IPS-15b (cell line): Measurements from ENCODE around the gene TIPARP.

Experiments
- H3K27me3 ChIP-seq: one replicate; pipeline ENCODE4 v1.6.1; 2013; ENCODE audit warnings: low read length; ENCODE audit not compliant: control insufficient read depth, insufficient read depth
- H3K36me3 ChIP-seq: one replicate; pipeline ENCODE4 v1.6.1; 2013; ENCODE audit warnings: low read length; ENCODE audit not compliant: control insufficient read depth, insufficient read depth
- H3K4me1 ChIP-seq: one replicate; pipeline ENCODE4 v1.6.1; 2013; ENCODE audit warnings: mild to moderate bottlenecking, low read length; ENCODE audit not compliant: control insufficient read depth, insufficient read depth
- H3K4me3 ChIP-seq: one replicate; pipeline ENCODE4 v1.5.1; 2013; ENCODE audit warnings: low read depth, low read length
- H3K9ac ChIP-seq: one replicate; pipeline ENCODE4 v1.6.1; 2013; ENCODE audit warnings: low read depth, mild to moderate bottlenecking, low read length
- H3K9me3 ChIP-seq: one replicate; pipeline ENCODE4 v1.6.1; 2013; ENCODE audit warnings: mild to moderate bottlenecking, low read length; ENCODE audit not compliant: control insufficient read depth, insufficient read depth

The TIPARP gene

DNA sequence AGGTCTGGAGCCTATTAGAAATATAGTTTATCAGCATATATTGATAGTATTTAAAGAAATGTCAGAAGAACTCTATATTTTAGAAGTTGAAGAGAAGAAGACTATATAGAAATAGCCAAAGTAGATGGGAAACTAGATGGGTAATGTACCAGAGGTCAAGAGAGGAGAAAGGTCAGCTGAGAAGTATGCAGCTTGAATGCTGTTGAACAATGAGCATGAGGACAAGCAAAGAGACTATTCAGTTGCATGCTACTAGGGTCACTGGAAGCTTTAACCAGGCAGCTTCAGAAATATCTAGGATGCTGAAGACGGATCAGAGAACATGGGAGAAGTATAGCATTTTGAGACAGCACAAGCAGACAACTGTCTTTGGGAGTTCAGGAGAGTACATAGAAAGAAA is 19.6 kb upstream of the TIPARP start:
- no peaks in the 10 kb centered on the region for H3K36me3 ChIP-seq
- H3K9me3 ChIP-seq: no peaks in the 10 kb centered on the region
- H3K4me3 ChIP-seq: no peak overlapping the region
- no peaks in the 10 kb centered on the region for H3K4me1 ChIP-seq
- H3K9ac ChIP-seq: no peak overlapping the region
- no peaks in the 10 kb centered on the region for H3K27me3 ChIP-seq

DNA sequence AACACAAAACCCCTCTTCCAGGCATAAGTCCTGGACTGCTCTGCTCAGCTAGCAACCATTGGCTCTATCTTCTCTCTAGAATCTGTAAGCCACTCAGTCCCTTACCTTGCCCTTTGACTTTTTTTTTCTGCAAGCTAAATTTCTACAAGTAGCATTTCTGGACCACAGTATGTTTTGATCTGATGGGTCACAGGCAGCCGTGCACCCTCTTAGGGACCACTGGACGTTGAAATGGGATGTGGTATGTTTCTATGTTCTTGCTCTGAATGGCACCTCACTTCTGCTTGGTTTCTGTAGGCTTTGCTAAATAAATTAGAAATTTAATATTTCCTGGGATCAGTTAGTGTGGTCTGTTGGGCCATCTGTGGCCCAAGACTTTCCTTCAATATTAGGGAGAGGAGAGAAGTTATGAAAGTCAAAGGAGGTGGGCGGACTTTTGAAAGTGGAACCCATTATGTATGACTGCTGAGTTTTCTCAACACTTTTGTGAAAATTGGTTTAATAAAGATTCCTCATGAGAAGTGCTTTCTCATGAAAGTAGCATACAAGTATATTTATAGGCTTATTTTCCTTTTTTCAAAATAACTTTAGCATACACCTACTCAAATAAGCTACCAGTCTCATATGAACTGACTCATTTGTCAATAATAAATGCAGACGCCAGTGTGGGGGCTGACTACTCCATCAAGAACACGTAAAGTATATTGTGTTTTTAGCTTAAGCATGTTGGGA is 18.4 kb upstream of the TIPARP start:
- Histone ChIP-seq H3K36me3 (no peaks in the 10 kb centered on the region), H3K27me3 (no peaks in the 10 kb centered on the region), H3K4me1 (no peaks in the 10 kb centered on the region), H3K9ac (no peak overlapping the region), H3K4me3 (no peak overlapping the region), H3K9me3 (no peaks in the 10 kb centered on the region)

DNA sequence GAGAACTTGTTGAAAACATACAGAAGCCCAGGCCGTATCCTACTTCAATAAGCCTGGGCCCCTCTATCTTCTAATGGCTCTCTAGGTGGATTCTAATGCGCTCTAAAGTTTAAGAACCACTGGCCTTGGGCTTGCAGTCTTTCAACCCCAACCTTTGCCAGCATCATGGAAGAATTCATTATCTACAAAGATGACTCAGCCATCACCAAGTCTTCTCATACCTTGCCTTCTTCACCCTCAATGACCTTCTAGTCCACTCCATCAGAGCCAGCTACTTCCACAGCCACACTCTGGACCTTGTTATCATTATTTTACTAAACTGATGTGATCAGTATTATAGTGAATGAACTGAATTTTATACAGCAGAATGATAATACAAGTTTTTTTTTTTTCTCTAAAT is 16.9 kb upstream of the TIPARP start:
- H3K9me3 ChIP-seq: no peaks in the 10 kb centered on the region
- no peak overlapping the region for H3K4me3 ChIP-seq
- H3K9ac ChIP-seq: no peak overlapping the region
- H3K27me3 ChIP-seq: no peaks in the 10 kb centered on the region
- no peaks in the 10 kb centered on the region for H3K36me3 ChIP-seq
- H3K4me1 ChIP-seq: no peaks in the 10 kb centered on the region

DNA sequence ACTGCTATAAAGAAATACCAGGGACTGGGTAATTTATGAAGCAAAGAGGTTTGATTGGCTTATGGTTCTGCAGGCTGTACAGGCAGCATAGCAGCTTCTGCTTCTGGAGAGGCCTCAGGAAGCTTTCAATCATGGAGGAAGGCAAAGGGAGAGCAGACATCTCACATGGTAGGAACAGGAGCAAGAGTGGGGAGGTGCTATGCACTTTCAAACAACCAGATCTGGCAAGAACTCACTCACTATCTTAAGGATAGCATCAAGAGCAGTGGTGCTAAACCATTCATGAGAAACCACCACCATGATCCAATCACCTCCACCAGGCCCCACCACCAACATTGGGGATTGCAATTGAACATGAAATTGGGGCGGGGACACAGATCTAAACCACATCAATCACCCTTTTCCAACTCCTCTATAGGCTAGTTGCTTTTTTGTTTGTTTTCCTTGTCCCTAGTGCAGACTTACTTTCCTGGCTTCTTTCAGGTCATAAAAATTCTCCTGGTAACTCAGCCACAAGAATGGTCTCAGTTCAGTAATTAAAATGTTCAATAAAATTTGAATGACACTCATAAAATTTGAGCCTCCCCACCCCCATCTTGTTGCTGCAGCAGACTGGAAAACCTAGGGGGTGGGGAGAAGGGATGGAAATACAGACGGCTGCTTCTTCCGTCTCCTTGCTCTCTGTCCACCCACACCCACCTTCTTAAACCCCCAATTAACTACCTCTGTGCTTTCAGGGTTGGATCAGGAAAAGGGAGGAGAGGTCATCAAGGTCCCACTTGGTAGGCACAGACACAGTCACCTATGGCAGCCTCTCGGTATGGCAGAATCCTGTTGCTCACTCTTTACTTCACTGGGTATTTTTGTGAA is 16.3 kb upstream of the TIPARP start:
- no peak overlapping the region for H3K9ac ChIP-seq
- H3K4me1 ChIP-seq: no peaks in the 10 kb centered on the region
- no peaks in the 10 kb centered on the region for H3K27me3 ChIP-seq
- no peaks in the 10 kb centered on the region for H3K9me3 ChIP-seq
- H3K4me3 ChIP-seq: no peak overlapping the region
- no peaks in the 10 kb centered on the region for H3K36me3 ChIP-seq

DNA sequence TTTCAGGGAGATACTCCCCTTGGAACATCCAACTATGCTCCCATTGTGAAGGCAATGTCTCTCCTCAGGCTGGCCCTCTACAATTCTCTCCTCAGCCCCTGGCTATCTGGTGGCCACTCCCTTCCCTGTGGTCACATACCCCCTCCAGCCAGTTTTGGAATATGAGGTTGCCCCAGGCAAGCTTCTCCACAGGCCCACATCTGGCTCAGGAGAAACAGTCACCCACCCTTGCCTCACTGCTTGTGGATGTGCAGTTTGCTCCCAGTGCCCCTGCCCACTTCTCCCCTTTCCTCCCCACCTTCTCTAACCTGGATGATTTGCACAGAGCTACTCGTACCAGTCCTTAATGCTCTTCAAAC is 15.7 kb upstream of the TIPARP start:
- Histone ChIP-seq H3K4me1 (no peaks in the 10 kb centered on the region), H3K9ac (no peak overlapping the region), H3K4me3 (no peak overlapping the region), H3K27me3 (no peaks in the 10 kb centered on the region), H3K9me3 (no peaks in the 10 kb centered on the region), H3K36me3 (no peaks in the 10 kb centered on the region)

DNA sequence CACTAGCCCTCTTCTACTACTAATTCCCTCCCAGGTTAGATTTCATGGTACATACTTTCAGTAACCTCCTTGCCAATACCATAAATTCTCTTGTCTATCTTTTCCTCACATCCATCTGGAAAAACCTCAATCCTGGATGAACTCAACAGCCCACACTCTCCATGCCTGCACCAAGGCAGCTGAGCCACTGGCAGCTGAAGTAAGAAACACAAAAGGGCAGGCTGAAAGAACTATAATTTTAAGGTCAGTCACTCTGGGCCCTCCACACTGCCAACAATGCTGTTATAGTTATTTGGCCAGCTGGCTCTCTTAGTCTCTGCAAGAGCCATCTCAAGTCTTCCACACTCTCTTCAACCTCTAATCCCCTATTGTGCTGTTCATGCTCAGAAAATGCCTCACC is 15.1 kb upstream of the TIPARP start:
- Histone ChIP-seq H3K9ac (no peak overlapping the region), H3K9me3 (no peaks in the 10 kb centered on the region), H3K27me3 (no peaks in the 10 kb centered on the region), H3K36me3 (no peaks in the 10 kb centered on the region), H3K4me3 (no peak overlapping the region), H3K4me1 (no peaks in the 10 kb centered on the region)

DNA sequence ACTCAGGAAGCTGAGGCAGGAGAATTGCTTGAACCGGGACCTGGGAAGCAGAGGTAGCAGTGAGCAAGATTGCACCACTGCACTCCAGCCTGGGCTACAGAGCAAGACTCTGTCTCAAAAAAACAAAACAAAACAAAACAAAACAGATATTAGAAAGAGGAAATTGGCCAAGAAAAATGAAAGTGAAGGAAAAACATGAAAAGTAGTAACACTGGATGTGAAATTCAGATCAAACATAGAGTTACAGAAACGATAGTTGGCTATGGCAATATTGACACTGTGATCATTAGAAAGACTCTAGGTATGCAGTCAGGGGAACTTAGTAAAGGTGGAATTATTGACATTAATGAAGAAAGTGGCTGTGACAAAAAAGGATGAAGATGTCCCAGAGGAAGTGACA is 13.2 kb upstream of the TIPARP start:
- peaks cover 4% of the 10 kb centered on the region for H3K4me1 ChIP-seq
- H3K9ac ChIP-seq: no peak overlapping the region
- H3K27me3 ChIP-seq: no peaks in the 10 kb centered on the region
- no peaks in the 10 kb centered on the region for H3K9me3 ChIP-seq
- H3K36me3 ChIP-seq: no peaks in the 10 kb centered on the region
- H3K4me3 ChIP-seq: no peak overlapping the region

DNA sequence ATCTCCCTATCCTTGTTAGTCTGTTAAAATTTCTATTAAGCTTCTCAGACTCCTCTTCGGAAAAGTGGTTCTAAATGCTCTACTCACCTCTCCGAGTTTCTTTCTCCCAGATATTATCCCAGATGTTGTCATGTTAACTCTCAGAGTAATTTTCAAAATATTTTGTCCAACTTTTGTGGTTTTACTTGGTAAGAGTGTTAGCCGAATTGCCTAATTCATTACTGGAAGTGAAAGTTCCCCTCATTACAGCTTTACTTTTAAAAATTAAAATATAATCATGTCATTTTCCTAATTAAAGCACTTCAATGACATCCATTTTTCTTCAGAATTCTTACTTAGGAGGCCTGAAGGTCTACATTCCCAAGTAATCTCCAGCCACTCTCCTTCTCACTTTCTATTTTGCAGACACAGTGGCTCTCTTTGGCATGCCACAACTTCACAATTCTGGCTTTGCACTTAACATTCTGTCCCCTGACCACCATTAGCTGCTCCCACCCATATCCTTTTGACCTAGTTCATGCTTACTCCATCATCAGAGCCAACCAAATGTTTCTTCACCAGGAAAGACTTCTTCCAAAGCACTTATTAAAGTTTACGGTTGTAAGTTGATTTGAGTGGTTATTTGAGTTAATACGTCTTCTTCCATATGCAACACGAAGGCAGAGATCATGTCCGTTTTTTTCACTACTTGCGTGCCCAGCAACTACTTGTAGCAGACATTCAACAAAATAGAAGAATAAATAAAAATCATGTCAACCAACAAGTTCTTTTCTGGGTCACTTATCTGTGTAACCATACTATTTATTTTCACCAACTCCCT is 10.2 kb upstream of the TIPARP start:
- no peak overlapping the region for H3K4me3 ChIP-seq
- no peak overlapping the region for H3K9ac ChIP-seq
- peaks cover 15% of the 10 kb centered on the region for H3K4me1 ChIP-seq
- no peaks in the 10 kb centered on the region for H3K36me3 ChIP-seq
- H3K27me3 ChIP-seq: no peaks in the 10 kb centered on the region
- H3K9me3 ChIP-seq: no peaks in the 10 kb centered on the region

DNA sequence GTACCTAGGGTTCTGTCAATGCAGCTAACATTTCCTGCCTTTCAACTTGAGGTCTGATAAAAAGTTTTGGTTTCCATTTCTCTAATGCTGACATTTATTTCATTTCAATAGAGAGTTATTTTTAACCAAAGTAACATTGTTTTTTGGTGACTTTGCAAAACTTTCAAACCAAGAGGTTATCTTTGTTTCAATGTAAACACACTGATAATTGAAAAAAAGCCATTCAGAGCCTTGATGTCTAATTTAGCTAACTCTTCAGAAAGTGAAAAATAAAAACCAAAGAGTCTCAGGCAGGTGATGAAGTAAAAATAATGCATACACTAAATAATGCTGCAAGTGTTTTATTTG is 9.6 kb upstream of the TIPARP start:
- Histone ChIP-seq H3K4me3 (no peak overlapping the region), H3K4me1 (peaks cover 15% of the 10 kb centered on the region), H3K27me3 (no peaks in the 10 kb centered on the region), H3K36me3 (no peaks in the 10 kb centered on the region), H3K9ac (no peak overlapping the region), H3K9me3 (no peaks in the 10 kb centered on the region)

DNA sequence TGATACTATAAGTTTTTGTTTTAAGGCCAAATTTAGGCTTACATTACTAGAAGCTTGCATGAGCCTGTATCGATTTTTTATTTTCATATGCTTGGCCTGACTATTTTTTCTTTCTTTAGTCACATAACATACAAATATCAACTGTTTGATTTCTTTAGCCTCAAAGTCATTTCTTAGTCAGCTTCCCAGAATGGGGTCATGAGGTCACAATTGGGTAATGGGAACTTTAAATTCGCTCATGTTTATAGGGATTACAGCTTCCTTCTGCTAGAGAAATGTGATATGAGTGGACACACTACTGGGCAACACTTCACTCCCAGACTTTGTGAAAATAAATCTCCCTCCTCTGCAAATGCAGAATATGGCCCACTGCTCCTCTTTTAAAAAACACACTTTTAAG is 9.1 kb upstream of the TIPARP start:
- Histone ChIP-seq H3K4me3 (no peak overlapping the region), H3K9me3 (no peaks in the 10 kb centered on the region), H3K27me3 (no peaks in the 10 kb centered on the region), H3K4me1 (peaks cover 15% of the 10 kb centered on the region), H3K9ac (no peak overlapping the region), H3K36me3 (no peaks in the 10 kb centered on the region)

DNA sequence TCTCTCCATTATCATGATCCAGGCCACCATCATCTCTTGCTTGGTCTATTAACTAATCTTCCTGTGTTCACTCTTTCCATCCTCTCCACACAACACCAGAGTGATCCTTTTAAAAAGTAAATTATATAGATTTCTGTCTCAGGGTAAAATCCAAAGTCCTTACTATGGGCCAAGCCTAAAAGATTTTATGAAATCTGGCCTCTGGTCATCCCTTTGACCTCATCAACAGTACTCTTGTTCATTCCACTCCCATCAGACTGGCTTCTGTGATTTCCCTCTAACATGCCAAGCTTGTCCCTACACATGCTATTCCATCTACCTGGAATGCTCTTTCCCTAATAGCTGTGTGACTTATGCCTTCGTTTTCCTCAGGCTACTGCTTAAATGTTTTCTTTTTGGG is 8.3 kb upstream of the TIPARP start:
- H3K9ac ChIP-seq: no peak overlapping the region
- H3K36me3 ChIP-seq: no peaks in the 10 kb centered on the region
- peaks cover 15% of the 10 kb centered on the region for H3K4me1 ChIP-seq
- H3K4me3 ChIP-seq: no peak overlapping the region
- no peaks in the 10 kb centered on the region for H3K27me3 ChIP-seq
- H3K9me3 ChIP-seq: no peaks in the 10 kb centered on the region
